Measurements from ENCODE around the gene BPIFA2. TPM values are rescaled to one million over a fixed set of nuclear protein-coding genes. Genes with fewer than 3 reads are reported as not detected.

The BPIFA2 gene
- total RNA-seq, 4 donors from 2014 or later, result 0.33 to 1.7 (median 0.58) TPM; not detected in 1

DNA sequence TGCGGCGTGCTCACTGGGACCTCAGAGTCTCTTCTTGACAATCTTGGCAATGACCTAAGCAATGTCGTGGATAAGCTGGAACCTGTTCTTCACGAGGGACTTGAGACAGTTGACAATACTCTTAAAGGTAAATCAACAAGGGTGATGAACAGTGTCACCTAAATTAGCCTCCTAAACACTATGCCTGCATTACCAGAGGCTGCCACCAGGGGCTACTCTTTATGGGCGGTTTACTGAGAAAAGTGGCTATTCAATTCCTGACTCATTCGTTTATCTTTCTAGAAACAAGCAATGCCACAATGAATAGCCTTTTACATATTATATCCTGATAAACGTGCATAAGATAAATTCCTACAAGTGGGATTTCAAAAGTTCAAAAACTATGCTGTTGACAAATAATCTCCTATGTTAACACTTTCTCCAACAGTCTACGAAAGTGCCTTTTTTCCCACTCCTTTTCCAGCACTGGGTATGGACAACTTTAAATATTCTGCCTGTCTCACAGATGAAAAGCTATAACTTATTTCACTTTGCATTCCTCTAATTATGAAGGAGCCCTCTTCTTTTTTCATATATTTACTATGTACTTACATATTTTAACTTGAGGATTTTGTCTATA is 1.3 kb downstream of the BPIFA2 start:
- Histone ChIP-seq H3K9me3 (peaks cover 0 to 24% (median 15%) of the 10 kb centered on the region in 4 donors), H3K27me3 (peaks cover 0 to 18% (median 0%) of the 10 kb centered on the region in 4 donors), H3K36me3 (no peaks in the 10 kb centered on the region), H3K4me1 (no peaks in the 10 kb centered on the region), H3K4me3 (no peak overlapping the region), H3K27ac (replicated peaks in 1 of 4) (no peak overlapping the region)
- WGBS, result 56% methylated on average over 8 of the region's 8 CpGs
- no peak for TF ChIP-seq POLR2AphosphoS5 (IDR thresholded peaks at IDR 0.05)
- TF ChIP-seq, protein P1, sequence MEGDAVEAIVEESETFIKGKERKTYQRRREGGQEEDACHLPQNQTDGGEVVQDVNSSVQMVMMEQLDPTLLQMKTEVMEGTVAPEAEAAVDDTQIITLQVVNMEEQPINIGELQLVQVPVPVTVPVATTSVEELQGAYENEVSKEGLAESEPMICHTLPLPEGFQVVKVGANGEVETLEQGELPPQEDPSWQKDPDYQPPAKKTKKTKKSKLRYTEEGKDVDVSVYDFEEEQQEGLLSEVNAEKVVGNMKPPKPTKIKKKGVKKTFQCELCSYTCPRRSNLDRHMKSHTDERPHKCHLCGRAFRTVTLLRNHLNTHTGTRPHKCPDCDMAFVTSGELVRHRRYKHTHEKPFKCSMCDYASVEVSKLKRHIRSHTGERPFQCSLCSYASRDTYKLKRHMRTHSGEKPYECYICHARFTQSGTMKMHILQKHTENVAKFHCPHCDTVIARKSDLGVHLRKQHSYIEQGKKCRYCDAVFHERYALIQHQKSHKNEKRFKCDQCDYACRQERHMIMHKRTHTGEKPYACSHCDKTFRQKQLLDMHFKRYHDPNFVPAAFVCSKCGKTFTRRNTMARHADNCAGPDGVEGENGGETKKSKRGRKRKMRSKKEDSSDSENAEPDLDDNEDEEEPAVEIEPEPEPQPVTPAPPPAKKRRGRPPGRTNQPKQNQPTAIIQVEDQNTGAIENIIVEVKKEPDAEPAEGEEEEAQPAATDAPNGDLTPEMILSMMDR (IDR thresholded peaks at IDR 0.05), result peak in 1 of 3 experiments; percentile 29
- no peak for DNase-seq (ENCODE audit: extremely low spot score)
- intact Hi-C loops (cut with DNase I), result no loop called here

GRCh38 chr20:33172781-33173180 is 4.8 kb downstream of the BPIFA2 start:
- peaks cover 0 to 24% (median 15%) of the 10 kb centered on the region in 4 donors for H3K9me3 ChIP-seq
- H3K27me3 ChIP-seq, result no peaks in the 10 kb centered on the region
- H3K4me3 ChIP-seq, result no peak overlapping the region
- TF ChIP-seq POLR2A (IDR thresholded peaks at IDR 0.05; ENCODE audit: low read depth) (no peak), POLR2AphosphoS5 (IDR thresholded peaks at IDR 0.05) (no peak), EP300 (IDR thresholded peaks at IDR 0.05) (no peak)
- TF ChIP-seq, protein P1 (IDR thresholded peaks at IDR 0.05), result no peak
- 43% methylated on average over 7 of the region's 7 CpGs for WGBS
- H3K36me3 ChIP-seq, result no peaks in the 10 kb centered on the region
- no peaks in the 10 kb centered on the region for H3K4me1 ChIP-seq
- DNase-seq (ENCODE audit: extremely low spot score), result no peak
- intact Hi-C loops (cut with DNase I), result no loop called here
- H3K27ac ChIP-seq (replicated peaks in 1 of 4), result no peak overlapping the region

GRCh38 chr20:33175123-33175522 is 7.2 kb downstream of the BPIFA2 start:
- TF ChIP-seq, protein P1 (IDR thresholded peaks at IDR 0.05), result no peak
- TF ChIP-seq POLR2A (IDR thresholded peaks at IDR 0.05; ENCODE audit: low read depth) (no peak), EP300 (IDR thresholded peaks at IDR 0.05) (no peak), POLR2AphosphoS5 (IDR thresholded peaks at IDR 0.05) (no peak)
- 89% methylated on average over 3 of the region's 3 CpGs for WGBS
- peaks cover 0 to 9% (median 4%) of the 10 kb centered on the region in 4 donors for H3K9me3 ChIP-seq
- H3K4me1 ChIP-seq, result no peaks in the 10 kb centered on the region
- intact Hi-C loops (cut with DNase I), result no loop called here
- H3K27ac ChIP-seq (replicated peaks in 1 of 4), result no peak overlapping the region
- no peaks in the 10 kb centered on the region for H3K36me3 ChIP-seq
- H3K4me3 ChIP-seq, result no peak overlapping the region
- H3K27me3 ChIP-seq, result no peaks in the 10 kb centered on the region
- no peak for DNase-seq (ENCODE audit: extremely low spot score)

- TF ChIP-seq EP300 (IDR thresholded peaks at IDR 0.05) (no peak), POLR2AphosphoS5 (IDR thresholded peaks at IDR 0.05) (no peak), POLR2A (IDR thresholded peaks at IDR 0.05; ENCODE audit: low read depth) (no peak)
- TF ChIP-seq, protein P1 (IDR thresholded peaks at IDR 0.05), result no peak
- no peak overlapping the region for H3K27ac ChIP-seq (replicated peaks in 1 of 4)
- no peak for DNase-seq (ENCODE audit: extremely low spot score)
- H3K9me3 ChIP-seq, result peaks cover 0 to 2% (median under 1%) of the 10 kb centered on the region in 4 donors
- no peak overlapping the region for H3K4me3 ChIP-seq
- no peaks in the 10 kb centered on the region for H3K36me3 ChIP-seq
- WGBS, result 68% methylated on average over 3 of the region's 3 CpGs
- intact Hi-C loops (cut with DNase I), result no loop called here
- H3K27me3 ChIP-seq, result no peaks in the 10 kb centered on the region
- no peaks in the 10 kb centered on the region for H3K4me1 ChIP-seq
Measured at GRCh38 chr20:33176101-33176500, 8.1 kb downstream of the BPIFA2 start.

DNA sequence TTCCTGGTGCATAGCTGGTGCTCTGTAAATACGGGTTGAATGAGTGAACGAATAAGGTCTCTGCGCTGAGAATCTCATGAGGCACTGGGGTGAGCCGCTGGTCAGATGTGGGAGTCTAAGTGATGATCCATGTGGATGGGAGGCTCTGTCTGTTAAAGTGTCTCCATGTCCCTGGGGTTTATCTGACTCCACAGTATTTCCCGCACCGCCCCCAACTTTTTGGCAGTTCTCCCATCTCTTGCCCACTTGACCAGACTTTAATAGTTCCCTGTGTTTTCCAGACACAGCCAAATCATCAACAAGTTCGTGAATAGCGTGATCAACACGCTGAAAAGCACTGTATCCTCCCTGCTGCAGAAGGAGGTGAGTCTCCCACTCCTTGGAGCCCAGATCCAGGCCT is 9.9 kb downstream of the BPIFA2 start:
- Histone ChIP-seq H3K4me3 (no peak overlapping the region), H3K9me3 (no peaks in the 10 kb centered on the region), H3K4me1 (no peaks in the 10 kb centered on the region), H3K27ac (replicated peaks in 1 of 4) (no peak overlapping the region), H3K27me3 (no peaks in the 10 kb centered on the region), H3K36me3 (no peaks in the 10 kb centered on the region)
- DNase-seq (ENCODE audit: extremely low spot score), result no peak
- intact Hi-C loops (cut with DNase I), result no loop called here
- no peak for TF ChIP-seq EP300 (IDR thresholded peaks at IDR 0.05)
- no peak for TF ChIP-seq POLR2A (IDR thresholded peaks at IDR 0.05; ENCODE audit: low read depth)
- TF ChIP-seq POLR2AphosphoS5 (IDR thresholded peaks at IDR 0.05), result no peak
- TF ChIP-seq, protein P1 (IDR thresholded peaks at IDR 0.05), result no peak
- WGBS, result 71% methylated on average over 9 of the region's 9 CpGs
